GM19025 (cell line): ENCODE results near the gene VEGFC.

Experiments used
- ATAC-seq: cut with Tn5 transposase; IDR thresholded peaks from one replicate; pipeline ENCODE4 v1.9.1; 2021; ENCODE audit warnings: mild to moderate bottlenecking, low read depth, moderate library complexity; ENCODE audit not compliant: unreplicated experiment

Gene VEGFC

DNA sequence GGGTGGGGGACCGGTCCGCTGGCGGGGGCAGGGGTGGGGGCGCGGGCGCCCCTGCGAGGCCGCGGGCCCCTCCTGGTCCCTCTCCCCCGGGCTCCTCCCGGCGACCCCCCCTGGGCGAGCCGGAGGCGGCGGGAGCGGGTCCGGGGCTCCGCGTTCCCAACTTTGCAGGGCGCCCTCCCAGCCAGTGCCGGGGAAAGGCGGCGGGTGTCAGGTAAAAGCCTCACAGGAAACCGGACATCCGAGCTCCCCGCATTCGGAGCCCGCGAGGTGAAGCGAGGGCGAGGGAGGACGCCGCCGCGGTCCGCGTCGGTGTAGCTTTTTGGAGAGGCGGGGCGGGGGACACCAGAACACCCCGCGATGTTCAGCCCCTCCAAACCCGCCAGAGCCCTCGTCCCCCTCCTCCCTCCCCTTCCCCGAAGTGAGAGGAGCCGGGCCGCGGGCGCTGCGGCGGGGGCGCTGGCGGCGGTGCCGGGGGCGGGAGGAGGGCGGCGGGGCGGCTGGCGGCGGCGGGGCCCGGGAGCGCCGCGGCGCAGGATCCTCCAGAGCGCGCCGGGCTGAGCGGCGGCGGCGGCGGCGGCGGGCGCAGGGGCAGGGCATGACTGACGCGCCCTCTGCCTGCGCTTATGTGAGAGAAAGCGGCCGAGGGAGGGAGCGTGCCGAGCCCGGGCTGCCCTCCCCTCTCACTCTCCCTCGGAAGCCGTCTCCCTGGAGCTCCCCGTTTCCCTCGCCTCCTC, at the start of gene VEGFC:
Gene VEGFC (minus strand): TSS at position 597 of the 734 bp plus-strand sequence. CDS start 611 bp downstream, outside the sequence.
- ATAC-seq: peak; percentile 80

GRCh38 chr4:176841711-176842112, 49.0 kb upstream of the VEGFC start:
- ATAC-seq: no peak

GRCh38 chr4:176840166-176840565, 47.4 kb upstream of the VEGFC start:
- no peak for ATAC-seq

DNA sequence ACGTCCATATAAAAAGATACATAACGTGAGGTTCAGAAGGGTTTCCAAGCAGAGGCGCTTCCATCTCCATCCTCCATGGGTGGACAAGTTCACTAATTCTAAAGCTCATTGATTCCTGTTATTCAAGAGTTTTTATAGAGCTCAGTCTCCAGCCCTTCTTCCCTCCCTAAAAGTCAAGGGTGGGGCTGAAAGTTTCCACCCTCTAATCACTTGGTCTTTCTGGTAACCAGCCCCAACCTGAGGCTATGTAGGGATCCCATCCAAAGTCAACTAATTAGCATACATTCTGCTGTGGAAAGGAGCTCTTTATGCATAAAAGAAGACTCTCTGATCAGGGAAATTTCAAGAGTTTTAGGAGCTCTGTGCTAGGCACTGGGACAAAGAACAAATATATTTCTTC, 46.9 kb upstream of the VEGFC start:
- ATAC-seq: no peak

GRCh38 chr4:176838601-176839433, 46.1 kb upstream of the VEGFC start:
- no peak for ATAC-seq

GRCh38 chr4:176837169-176837895, 44.6 kb upstream of the VEGFC start:
- ATAC-seq: no peak

GRCh38 chr4:176834531-176834930, 41.8 kb upstream of the VEGFC start:
- no peak for ATAC-seq

GRCh38 chr4:176833400-176834175, 40.9 kb upstream of the VEGFC start:
- no peak for ATAC-seq

GRCh38 chr4:176830971-176831370, 38.2 kb upstream of the VEGFC start:
- ATAC-seq: no peak

- no peak for ATAC-seq
These were observed 32.9 kb upstream of the VEGFC start for GRCh38 chr4:176825586-176825985.

DNA sequence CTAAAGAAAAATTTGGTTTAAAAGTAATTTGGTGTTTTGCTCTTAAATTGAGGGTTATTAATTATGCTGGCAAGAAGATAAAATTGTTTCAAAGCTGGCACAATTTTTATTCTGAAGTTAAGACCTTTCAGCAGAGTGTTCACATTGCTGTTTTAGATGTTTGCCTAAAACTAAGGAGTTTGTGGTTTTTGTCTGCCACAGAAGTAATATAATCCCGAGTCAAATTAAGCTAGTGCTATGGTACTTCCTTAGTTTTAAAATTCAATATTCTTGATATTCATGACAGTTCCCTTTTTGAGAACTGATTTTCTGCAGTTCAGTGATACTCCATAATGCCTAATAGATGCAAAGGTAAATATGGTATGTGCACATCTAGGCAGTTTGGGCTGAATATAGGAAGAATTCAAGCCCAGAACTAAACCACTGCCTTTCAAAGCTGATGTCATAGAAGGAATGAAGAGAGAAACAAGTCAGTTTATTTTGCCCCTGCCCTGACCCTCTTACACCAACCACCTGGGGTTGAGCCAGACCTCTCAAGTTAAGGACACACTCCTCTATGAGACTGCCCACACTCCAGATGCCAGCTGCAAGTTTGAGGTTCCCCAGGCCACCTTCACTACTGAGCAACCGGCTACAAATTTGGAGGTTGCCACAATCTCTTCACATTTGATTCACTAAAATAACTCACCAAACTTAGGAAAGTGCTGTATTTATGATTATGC, 32.1 kb upstream of the VEGFC start:
- no peak for ATAC-seq

- no peak for ATAC-seq
These were observed 25.8 kb upstream of the VEGFC start for GRCh38 chr4:176818531-176818930.

DNA sequence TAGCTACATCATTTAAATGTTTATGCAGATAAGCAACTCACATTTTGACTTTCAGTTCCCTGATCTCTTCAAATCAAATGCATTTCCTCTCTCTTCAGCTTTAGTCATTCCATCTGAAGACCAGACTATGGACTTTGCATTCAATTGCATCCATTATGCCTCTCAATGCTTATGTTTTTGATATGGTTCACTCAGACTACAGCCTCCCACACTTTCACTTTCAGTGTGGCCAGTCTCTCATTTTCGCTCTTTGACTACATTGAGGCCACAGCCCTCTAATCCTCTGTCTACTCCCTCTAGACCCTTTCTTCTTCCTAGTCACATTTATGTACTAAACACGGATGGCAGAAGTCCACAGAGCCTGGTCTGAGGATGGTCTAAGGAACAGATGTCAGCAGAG, 24.5 kb upstream of the VEGFC start:
- ATAC-seq: peak; percentile 88

DNA sequence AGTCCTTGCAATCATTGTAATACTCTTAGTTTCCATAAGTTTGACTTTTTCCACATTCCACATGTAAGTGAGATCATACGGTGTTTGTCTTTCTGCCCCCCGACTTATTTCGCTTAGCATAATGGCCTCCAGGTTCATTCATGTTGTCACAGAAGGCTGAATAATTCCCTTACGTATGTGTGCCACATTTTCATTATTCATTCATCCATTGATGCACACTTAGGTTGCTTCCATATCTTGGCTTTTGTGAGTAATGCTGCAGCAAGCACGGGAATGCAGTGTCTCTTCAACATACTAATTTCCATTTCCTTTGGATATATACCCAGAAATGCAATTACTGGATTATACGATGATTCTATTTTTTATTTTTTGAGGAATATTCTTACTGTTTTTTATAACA, 22.0 kb upstream of the VEGFC start:
- no peak for ATAC-seq

DNA sequence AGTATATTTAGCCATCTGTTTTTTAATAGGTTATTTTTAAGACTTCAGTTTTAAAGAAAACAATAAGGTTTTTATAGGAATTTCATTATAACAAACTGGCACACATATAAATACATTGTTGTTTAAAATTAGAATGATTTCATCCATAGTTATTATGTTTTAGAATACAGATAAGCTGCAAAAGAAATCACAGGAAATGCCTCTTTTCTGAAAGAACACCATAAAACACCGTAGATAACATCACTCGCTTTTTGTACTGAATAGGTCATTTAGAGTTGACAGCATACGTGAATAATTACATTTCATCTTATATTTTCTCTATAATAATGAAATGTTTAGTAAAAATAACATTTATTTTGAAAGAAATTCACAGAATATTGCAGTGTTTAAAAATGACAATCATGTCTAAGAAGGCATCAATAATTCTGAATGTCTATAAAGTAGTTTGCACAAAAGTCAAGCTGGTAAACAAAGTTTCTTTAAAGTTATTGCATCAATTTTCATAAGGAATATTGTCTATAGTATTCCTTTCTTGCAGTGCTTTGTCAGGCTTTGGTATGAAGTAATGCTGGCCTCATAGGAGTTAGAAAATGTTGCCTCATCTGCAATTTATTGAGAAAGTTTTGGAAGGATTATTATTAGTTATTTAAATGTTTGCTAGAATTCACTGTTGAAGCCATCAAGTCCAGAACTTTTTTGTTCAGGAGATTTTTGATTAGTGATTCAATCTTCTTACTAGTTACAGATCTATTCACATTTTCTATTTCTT, 17.9 kb upstream of the VEGFC start:
- ATAC-seq: no peak

DNA sequence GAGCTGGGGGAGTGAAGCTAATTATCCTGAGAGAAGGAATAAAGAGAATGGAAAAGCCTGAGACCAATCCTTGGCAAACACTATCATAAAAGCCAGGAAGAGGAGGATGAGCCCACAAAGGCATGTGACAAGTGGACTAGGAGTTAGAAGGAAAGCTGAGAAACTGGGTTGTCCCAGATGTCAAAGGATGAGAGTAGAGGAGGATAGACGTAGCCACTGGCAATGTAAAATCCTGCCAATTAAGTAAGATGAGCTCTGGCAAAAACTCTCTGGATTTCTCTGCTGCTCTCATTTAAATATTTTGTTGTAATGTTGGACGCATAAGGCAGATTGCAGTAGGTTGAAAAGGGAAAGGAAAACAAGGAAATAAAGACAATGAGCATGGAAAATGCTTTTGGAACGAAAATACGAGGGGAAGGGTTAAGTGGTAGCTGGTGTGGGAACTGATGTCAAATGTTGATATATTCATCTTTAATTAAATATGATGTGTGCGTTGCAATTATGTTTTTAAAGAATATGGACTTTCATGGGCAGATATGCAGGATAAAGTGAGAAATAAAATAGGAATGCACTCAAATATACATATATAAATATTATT, 14.2 kb upstream of the VEGFC start:
- ATAC-seq: no peak

- no peak for ATAC-seq
These were observed 12.4 kb upstream of the VEGFC start for GRCh38 chr4:176805155-176805554.

GRCh38 chr4:176800891-176801534, 8.3 kb upstream of the VEGFC start:
- ATAC-seq: no peak
